ENCODE measurements around the gene IL12RB2. TPM values are rescaled to one million over a fixed set of nuclear protein-coding genes. Genes with fewer than 3 reads are reported as not detected.
"Not testable (repeated sequence)": the region's sequence is repeated elsewhere in the genome, so short reads cannot be mapped to it uniquely, and the experiment has no call there.

Gene IL12RB2
- polyA plus RNA-seq, 4 donors = 0.40 to 0.73 (median 0.51) TPM

- peak in 1 of 4 donors; percentile 25 for DNase-seq (ENCODE audit: low read depth in 4 of 4, low spot score in 3 of 4)
Measured at GRCh38 chr1:67429528-67430357, 122.1 kb downstream of the IL12RB2 start.

GRCh38 chr1:67430358-67431155 lies 122.9 kb downstream of the IL12RB2 start, which contains the start of gene SERBP1:
Gene SERBP1, minus strand, starts transcription at chr1:67430402. Its CDS starts 102 bp downstream, at chr1:67430300.
- DNase-seq (ENCODE audit: low read depth in 4 of 4, low spot score in 3 of 4) = peak; percentile 93 to 96 (median 96)

GRCh38 chr1:67431156-67431765 lies 123.6 kb downstream of the IL12RB2 start:
- DNase-seq (ENCODE audit: low read depth in 4 of 4, low spot score in 3 of 4) = no peak

DNA sequence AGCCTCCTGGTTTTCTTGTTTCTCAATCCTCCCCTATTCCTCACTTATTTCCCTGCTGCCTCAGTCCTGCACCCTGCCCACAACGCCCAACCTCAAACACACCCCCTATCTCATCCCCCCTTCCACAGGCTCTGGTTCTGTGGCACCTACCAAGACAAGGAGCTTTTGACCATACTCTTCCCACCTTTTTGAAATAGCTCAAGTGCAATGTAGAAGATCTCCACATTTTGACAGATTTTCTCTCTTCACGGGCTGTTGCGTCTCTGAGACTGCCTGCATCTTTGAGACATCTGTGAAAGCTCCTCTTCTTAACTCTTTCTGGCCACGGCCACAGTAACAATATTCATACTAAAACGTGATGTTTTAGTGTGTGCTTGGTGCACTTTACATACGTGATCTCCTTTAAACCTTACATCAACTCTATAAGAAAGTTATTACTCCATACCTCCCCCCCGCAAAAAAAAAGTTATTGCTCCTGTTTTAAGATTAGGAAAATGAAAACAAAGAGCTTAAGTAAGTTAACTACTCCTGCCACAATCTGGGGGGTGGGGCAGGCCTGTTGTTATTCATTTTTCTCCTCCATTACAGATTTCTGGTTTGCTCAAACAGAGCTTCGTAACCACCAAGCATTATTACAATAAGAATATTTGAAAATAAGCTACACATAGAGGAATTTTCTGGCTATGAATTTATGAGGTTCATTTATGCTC lies 124.4 kb downstream of the IL12RB2 start:
- DNase-seq (ENCODE audit: low read depth in 4 of 4, low spot score in 3 of 4) = no peak

GRCh38 chr1:67432745-67433144 lies 125.1 kb downstream of the IL12RB2 start:
- no peak for DNase-seq (ENCODE audit: low read depth in 4 of 4, low spot score in 3 of 4)

- no peak for DNase-seq (ENCODE audit: low read depth in 4 of 4, low spot score in 3 of 4)
Measured at GRCh38 chr1:67433837-67434236, 126.2 kb downstream of the IL12RB2 start.

- DNase-seq (ENCODE audit: low read depth in 4 of 4, low spot score in 3 of 4) = no peak
Measured at GRCh38 chr1:67434491-67434890, 126.8 kb downstream of the IL12RB2 start.

DNA sequence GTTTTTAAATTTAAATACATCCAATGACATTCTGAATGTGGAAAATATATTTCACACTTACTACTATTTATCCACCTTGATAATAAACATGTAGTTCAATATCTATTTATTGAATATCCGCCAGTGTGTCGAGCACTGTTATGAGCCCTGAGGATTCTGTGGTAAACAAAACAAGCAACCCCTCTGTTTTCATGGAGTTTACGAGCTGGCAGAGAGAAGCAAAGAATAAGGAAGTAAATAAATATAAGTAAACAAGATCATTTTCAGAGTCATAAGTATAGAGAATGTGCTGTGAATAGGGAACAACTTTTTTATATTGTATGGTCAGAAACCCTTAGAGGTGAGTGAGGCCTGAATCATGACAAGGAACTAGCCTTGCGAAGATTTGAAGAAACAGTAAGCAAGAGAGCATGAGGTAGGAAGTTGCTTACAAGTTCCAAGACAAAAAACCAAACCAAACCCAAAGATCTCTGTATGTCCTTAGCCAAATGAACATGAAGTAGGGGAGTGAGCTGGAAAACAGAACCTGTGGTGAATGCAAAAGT lies 128.9 kb downstream of the IL12RB2 start:
- no peak for DNase-seq (ENCODE audit: low read depth in 4 of 4, low spot score in 3 of 4)

DNA sequence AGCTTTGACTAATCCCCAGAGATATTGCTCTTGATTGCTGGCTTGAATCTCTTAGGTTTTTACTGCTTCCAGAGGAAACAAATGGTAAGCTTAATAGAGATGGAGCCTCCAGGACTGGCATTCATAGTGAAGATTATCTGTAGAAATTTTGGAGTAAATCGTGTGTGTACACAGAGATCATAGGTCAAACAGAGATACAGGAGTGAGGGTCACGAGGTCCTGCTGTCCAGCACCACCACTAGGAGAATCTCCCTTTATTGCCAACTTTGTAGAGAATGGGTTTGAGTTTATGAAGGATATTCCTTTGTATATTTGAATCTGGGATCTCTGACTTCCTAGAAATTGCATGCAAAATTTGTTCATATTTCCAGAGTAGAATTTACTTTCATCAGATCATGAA lies 130.3 kb downstream of the IL12RB2 start:
- DNase-seq (ENCODE audit: low read depth in 4 of 4, low spot score in 3 of 4) = no peak

DNA sequence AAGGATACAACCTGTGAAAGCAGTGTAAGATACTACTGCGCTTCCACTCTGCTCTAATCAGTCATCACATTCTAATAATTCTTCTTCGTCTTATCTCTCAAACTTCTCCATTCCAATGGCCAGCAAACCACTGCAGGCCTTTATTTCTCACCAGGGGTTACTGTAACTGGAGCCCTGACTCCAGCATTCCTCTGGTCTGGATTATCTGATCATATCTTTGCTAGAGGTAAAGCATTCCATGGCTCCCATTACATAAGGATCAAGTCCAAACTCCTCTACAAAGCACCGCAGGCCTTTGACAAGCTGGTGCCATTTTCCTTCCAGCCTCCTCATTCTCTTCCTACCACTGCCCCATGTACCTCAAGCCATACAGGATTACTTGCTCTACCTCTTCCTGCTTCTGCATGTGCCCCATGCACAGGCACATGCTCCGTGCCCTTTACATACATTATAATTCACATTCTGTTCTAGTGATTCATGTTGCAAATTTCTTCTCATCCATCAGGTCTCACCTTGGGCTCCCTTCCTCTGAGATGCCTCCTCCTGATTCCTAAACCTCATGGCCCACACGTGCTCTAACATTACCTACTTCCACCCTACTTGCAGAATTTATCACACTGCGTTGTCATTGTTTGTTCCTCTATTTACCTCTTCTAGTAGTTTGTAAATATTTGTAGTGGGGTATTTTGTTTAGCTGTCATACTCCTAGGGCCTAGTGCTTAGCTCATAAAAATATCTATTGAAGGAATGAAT lies 131.8 kb downstream of the IL12RB2 start:
- DNase-seq (ENCODE audit: low read depth in 4 of 4, low spot score in 3 of 4) = no peak

GRCh38 chr1:67440339-67440738 lies 132.7 kb downstream of the IL12RB2 start:
- DNase-seq (ENCODE audit: low read depth in 4 of 4, low spot score in 3 of 4) = no peak

DNA sequence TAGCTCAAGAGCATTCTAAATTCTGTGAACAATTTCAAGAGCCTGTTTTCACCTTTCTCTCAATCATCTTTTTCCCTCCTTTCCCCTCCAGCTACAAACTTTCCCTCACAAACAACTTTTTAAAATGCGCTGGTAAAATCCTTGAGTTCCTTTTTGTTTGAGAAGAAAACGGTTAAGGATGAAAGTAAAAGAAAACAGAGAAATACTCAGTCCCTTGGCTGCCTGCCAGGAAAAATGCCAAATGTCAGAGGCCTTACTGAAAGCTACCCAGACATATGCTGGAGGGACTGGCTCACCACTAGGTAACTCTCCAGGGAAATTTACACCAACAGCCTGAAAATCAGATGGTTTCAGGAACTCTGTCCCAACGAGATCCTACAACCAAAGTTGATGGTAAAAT lies 133.5 kb downstream of the IL12RB2 start:
- DNase-seq (ENCODE audit: low read depth in 4 of 4, low spot score in 3 of 4) = no peak

DNA sequence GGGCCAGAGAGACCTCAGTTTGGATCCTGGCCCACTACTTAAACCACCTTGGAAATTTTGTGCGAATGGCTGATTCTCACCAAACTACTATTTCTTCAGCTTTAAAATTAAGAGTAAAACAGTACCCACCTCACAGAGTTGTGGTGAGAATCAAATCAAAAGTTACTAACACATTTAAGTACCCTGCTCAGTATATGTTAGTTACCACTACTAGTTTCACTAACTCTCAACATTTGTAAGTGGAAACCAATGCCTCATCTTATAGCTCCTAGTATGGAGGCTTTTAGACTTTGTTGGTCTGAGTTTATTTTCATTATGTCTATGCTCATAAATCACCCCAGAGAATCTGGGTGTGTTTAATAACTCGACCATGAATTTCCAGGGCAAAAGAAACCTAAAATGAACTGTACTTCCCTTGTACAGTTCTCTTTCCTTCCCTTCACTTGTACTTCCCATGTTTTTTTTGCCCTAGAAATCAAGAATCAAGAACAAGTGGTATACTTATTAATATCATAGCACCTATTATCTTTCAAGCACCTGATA lies 134.1 kb downstream of the IL12RB2 start:
- no peak for DNase-seq (ENCODE audit: low read depth in 4 of 4, low spot score in 3 of 4)

DNA sequence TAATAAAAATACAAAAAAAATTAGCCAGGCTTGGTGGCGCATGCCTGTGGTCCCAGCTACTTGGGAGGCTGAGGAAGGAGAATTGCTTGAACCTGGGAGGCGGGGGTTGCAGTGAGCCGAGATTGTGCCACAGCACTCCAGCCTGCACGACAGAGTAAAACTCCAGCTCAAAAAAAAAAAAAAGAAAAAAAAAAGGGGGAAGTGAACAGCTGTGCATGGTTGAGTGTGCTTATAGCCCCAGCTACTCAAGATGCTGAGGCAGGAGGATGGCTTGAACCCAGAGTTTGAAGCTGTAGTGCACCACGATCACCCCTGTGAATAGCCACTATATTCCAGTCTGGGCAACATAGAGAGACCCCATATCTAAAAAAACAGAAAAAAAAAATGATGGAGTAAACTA lies 138.3 kb downstream of the IL12RB2 start:
- DNase-seq (ENCODE audit: low read depth in 4 of 4, low spot score in 3 of 4) = not testable (repeated sequence)

Other genes with a start within 250 kb of the IL12RB2 start
- gene C1orf141, start 172.9 kb upstream of the IL12RB2 start, polyA plus RNA-seq (ENCODE audit: insufficient read length in 4 of 4) = under 1 TPM in 1 of 4 donors, not detected in 3; 0.10 TPM
- gene IL23R, start 141.4 kb upstream of the IL12RB2 start, polyA plus RNA-seq (ENCODE audit: insufficient read length in 4 of 4) = under 1 TPM in 1 of 4 donors, not detected in 3; 0.04 TPM
- gene SERBP1, start 122.5 kb downstream of the IL12RB2 start, polyA plus RNA-seq (ENCODE audit: insufficient read length in 4 of 4) = 100 to 1,000 TPM; 366 to 395 (median 388) TPM